H4 (cell line): Measurements from ENCODE around the gene CPHXL. TPM values are rescaled to one million over a fixed set of nuclear protein-coding genes. Genes with fewer than 3 reads are reported as not detected.

ENCODE experiments used
- DNase-seq: peaks from one replicate; pipeline ENCODE4 v3.0.0-alpha.2; 2015; ENCODE audit warnings: low spot score
- total RNA-seq: library from RNA; depleted of rRNA; stranded (reverse); fragments of >200 nt; shearing (Covaris generic); gene quantifications from 2 replicates; pipeline ENCODE4 v1.2.3, GENCODE V29; 2014; rRNA removed

The CPHXL gene
- total RNA-seq, 1 experiment from 2014 or later = not detected

DNA sequence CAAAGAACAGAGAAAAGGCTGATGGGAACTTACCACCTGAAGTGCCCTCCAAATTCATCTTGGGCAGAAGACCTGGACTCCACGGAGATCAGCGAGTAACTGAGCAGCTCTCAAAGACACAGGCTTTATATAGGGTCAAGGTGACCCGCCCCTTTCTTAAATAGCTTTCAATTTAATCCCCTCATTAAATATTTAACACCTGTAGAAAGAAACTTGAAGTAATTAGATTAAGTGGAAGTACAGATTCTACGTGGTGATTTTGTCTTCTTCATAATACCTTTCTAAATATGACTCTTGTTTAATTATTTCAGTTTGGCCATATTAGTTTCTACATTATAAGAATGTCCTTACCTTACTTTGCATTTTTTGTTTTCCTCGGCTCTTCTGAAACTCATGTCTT, 24.9 kb downstream of the CPHXL start, which contains the start of gene DUXB:
TSS of gene DUXB (minus strand) at position 101 of the 400 bp plus-strand sequence. CDS start at position 58, 43 bp downstream.
- DNase-seq = no peak

DNA sequence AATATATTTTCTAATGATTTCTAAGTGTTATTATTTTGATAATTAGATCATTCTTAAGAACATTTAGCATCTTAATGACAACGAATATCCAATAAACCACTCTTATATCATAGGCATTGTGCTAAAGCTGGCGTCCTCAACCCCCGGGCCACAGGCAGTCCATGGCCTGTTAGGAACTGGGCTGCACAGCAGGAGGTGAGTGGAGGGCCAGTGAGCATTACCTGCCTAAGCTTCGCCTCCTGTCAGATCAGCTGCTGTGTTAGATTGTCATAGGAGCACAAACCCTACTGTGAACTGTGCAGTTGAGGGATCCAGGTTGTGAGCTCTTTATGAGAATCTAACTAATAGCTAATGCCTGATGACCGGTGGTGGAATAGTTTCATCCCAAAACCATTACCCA, 28.7 kb downstream of the CPHXL start:
- DNase-seq = no peak

DNA sequence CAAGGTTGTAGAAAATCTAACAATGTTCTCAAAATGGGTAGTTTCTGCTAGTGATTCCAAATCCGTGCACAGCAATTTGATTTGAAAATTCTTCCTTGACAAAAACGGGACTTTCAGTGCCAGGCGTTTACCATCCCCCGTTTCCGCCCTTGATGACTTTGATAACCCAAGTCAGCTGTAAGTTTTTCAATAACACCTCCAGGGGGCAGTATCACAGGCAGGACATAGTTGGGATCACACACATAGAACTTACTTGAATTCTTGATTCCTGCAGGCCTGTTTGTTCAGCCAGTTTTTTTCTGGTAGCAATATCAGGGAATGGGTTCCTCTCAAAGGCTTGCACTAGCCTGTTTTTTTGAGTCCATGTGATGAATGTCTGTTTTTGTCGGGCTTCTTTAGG, 30.6 kb downstream of the CPHXL start:
- peak; percentile 11 for DNase-seq

DNA sequence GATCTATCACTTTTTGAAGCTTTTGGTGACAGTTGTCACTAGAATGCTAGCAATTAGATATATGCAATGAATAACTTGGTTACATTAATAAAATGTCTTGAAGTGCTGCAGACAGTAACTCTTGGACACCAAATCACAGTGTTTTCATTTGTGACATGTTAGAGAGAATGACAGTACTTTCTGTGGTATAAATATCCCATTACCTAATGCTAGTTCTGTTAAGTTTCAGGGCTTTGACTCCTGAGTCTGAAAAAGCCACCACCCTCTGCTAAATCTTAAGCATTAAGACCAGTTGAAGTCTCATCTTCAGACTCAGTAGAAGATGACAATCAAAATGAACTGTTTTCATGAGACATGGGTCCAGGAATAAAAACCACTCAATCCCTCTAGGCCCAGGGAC, 38.9 kb downstream of the CPHXL start:
- DNase-seq = no peak

DNA sequence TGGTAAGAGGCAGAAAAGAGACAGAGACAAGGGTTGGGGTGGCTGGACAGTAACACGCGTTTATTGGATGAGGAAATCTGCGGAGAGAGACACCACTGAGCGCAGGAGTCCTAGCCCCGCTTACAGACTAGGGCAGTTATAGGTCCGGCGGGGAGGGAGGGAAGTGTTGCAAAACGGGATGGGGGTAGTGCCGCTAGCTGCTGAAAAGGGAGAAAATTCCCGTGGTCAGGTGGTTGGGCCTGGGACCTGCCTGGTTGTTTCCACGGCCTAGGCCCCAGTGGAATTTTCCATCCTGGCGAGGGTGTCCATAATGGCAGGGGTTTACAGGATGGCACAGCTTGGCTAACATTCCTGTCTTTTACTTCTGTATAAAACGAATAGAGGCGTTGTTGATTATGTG, 44.0 kb downstream of the CPHXL start:
- peak; percentile 25 for DNase-seq

DNA sequence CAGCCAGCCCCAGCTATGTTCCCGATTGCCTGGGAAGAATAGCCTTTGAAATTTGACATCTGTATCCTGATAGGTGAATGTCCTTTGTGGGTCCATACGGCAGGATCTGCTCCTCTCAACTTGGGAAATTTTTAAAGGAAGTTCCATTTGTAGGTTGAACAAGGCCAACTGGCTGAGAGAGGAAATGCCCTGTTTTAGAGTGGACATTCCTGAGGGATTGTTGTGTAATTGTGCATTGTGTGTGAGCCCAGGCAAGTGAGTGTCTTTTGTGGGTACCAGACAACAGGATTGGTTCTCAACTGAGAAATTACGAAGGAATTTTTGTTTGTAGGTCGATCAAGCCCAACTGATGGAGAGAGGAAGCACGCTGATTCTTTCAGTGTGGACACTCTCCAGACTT, 46.9 kb downstream of the CPHXL start:
- DNase-seq = no peak

DNA sequence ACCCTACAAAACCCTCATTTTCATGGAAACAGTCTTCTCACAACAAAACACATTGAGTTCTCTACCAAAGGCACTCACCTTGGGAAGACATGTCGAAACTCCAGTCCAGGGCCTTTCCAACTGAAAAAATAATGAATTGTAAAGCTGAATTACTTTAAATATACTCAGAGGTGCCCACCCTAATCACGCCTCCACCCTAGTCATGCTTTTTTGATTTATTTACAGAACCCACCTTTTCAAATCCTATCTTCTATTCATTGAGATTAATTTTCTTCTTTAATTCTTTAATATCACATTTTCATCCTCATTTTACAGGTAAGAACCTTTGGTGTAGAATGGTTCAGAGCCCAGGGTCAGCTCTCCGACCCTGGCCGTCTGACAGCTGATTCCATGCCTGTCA, 49.4 kb downstream of the CPHXL start, which contains the start of gene CPHXL2:
TSS of gene CPHXL2 (minus strand) at position 101 of the 400 bp plus-strand sequence. CDS start at position 91, 10 bp downstream.
- DNase-seq = no peak

DNA sequence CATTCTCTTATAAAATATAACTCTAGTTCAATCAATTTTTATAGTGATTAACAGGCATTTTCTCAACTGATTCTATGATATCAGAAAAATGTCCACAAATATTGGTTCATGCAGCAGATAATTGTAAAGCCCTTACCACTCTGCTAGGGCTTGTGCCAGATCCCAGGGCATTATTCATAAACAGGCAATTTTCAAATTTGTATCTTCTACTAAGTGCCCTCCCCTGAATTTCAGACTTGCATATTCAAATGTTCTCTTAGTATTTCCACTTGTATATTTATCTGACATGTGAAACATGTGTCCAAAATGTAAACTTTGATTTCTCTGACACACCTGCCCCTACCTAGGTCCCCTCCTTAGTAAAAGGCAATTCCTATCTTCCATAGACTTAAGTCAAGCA, 58.8 kb downstream of the CPHXL start:
- DNase-seq = no peak

Other genes starting within 250 kb of the CPHXL start
- 0.04 TPM in 2 replicates for gene CHST6, start 231.0 kb downstream of the CPHXL start, total RNA-seq
- gene CHST5, start 190.4 kb downstream of the CPHXL start, total RNA-seq = 0.04 TPM in 1 of 2 replicates, not detected in the other
- 17.8 and 20.6 TPM in 2 replicates for gene TMEM231, start 170.2 kb downstream of the CPHXL start, total RNA-seq
- gene GABARAPL2, start 160.1 kb downstream of the CPHXL start, total RNA-seq = 50.6 and 85.4 TPM in 2 replicates
- 79.7 and 81.1 TPM in 2 replicates for gene ADAT1, start 103.2 kb downstream of the CPHXL start, total RNA-seq
- 276 and 279 TPM in 2 replicates for gene KARS1, start 78.8 kb downstream of the CPHXL start, total RNA-seq
- 38.9 and 40.2 TPM in 2 replicates for gene TERF2IP, start 78.7 kb downstream of the CPHXL start, total RNA-seq
- gene CPHXL2, start 49.5 kb downstream of the CPHXL start, total RNA-seq = not detected in 2 replicates
- gene DUXB, start 25.0 kb downstream of the CPHXL start, total RNA-seq = not detected in 2 replicates